Activated CD8-positive, alpha-beta T cell treated with anti-CD3 and anti-CD28 coated beads for 36 hours (primary cell): Measurements from ENCODE around the gene EBPL. TPM values are rescaled to one million over a fixed set of nuclear protein-coding genes. Genes with fewer than 3 reads are reported as not detected.

Source experiments
- ATAC-seq: fragments of 200-7000 bp; cut with Tn5 transposase; one replicate; pipeline ENCODE4 v1.10.0; 2021; ENCODE audit warnings: mild to moderate bottlenecking, moderate library complexity
- CTCF ChIA-PET: fragments of 350-600 bp; sonication (Branson Sonifier 250); formaldehyde crosslinking; loops from one replicate; lab custom pipeline; 2021; ENCODE audit warnings: antibody characterized with exemption; lab: Charles Lee
- POLR2A ChIA-PET: fragments of 350-600 bp; sonication (Branson Sonifier 250); formaldehyde crosslinking; loops from one replicate; lab custom pipeline; 2021; ENCODE audit warnings: antibody characterized with exemption; lab: Charles Lee
- DNase-seq: peaks from one replicate; pipeline ENCODE4 v3.0.0-alpha.2; 2020
- H3K27ac Mint-ChIP-seq: one replicate; pipeline ENCODE4 v1.8.0; 2021; ENCODE audit warnings: mild to moderate bottlenecking, mixed read lengths
- H3K27me3 Mint-ChIP-seq: one replicate; pipeline ENCODE4 v1.8.0; 2021; ENCODE audit warnings: mixed read lengths
- H3K36me3 Mint-ChIP-seq: one replicate; pipeline ENCODE4 v1.8.0; 2021; ENCODE audit warnings: low read depth, mixed read lengths
- H3K4me1 Mint-ChIP-seq: one replicate; pipeline ENCODE4 v1.8.0; 2021; ENCODE audit warnings: low read depth, mixed read lengths
- H3K4me3 Mint-ChIP-seq: one replicate; pipeline ENCODE4 v1.8.0; 2021; ENCODE audit warnings: mild to moderate bottlenecking, moderate library complexity, mixed read lengths
- H3K9me3 Mint-ChIP-seq: one replicate; pipeline ENCODE4 v1.8.0; 2021; ENCODE audit warnings: mixed read lengths
- CTCF ChIP-seq: fragments of 200-600 bp; IDR thresholded peaks from one replicate; pipeline ENCODE4 v1.8.0; 2022; ENCODE audit warnings: antibody characterized with exemption, mild to moderate bottlenecking
- intact Hi-C: fragments of 100-400 bp; cut with micrococcal nuclease; formaldehyde crosslinking; loops from one replicate; pipeline ENCODE4 v1.10.0; 2022
- total RNA-seq, 2 experiments: library from RNA; stranded (reverse); gene quantifications; one replicate each; pipeline ENCODE4 v1.2.3, GENCODE V29; 2021

The EBPL gene
- total RNA-seq, 2 experiments from 2014 or later = 35.6 to 37.8 TPM

GRCh38 chr13:49690133-49690994, 922 bp downstream of the EBPL start:
- CTCF ChIA-PET = interaction anchor here (1.4 to 1.9 kb wide), 2 partner anchors 20 to 246 kb away, joined by 5 to 7 read pairs; partner anchors contain the start of gene SPRYD7
- Mint-ChIP-seq H3K27ac (peak overlapping the region; percentile 53), H3K9me3 (no peaks in the 10 kb centered on the region), H3K4me1 (peaks cover 21% of the 10 kb centered on the region), H3K4me3 (peak overlapping the region; percentile 83), H3K36me3 (peaks cover 12% of the 10 kb centered on the region), H3K27me3 (no peaks in the 10 kb centered on the region)
- ATAC-seq (peak; percentile 17), DNase-seq (peak; percentile 21)
- intact Hi-C loops = no loop called here
- POLR2A ChIA-PET = interaction anchor here (1.2 kb wide), 1 partner anchor 103 kb away, joined by 7 read pairs; the partner anchor contains the start of gene KPNA3
- TF ChIP-seq CTCF = no peak

- peaks cover 18% of the 10 kb centered on the region for H3K4me1 Mint-ChIP-seq
- ATAC-seq (peak; percentile 75), DNase-seq (peak; percentile 15)
- POLR2A ChIA-PET = no interaction called here
- intact Hi-C loops = no loop called here
- no peak overlapping the region for H3K4me3 Mint-ChIP-seq
- H3K36me3 Mint-ChIP-seq = peaks cover 13% of the 10 kb centered on the region
- H3K27ac Mint-ChIP-seq = no peak overlapping the region
- CTCF ChIA-PET = no interaction called here
- no peak for TF ChIP-seq CTCF
- H3K9me3 Mint-ChIP-seq = no peaks in the 10 kb centered on the region
- H3K27me3 Mint-ChIP-seq = no peaks in the 10 kb centered on the region
These were observed 7.8 kb downstream of the EBPL start for GRCh38 chr13:49683489-49683888.

- no peak for TF ChIP-seq CTCF
- peaks cover 14% of the 10 kb centered on the region for H3K36me3 Mint-ChIP-seq
- no peaks in the 10 kb centered on the region for H3K27me3 Mint-ChIP-seq
- no peaks in the 10 kb centered on the region for H3K9me3 Mint-ChIP-seq
- POLR2A ChIA-PET = no interaction called here
- CTCF ChIA-PET = no interaction called here
- no peak for ATAC-seq
- H3K27ac Mint-ChIP-seq = no peak overlapping the region
- intact Hi-C loops = no loop called here
- H3K4me1 Mint-ChIP-seq = peaks cover 13% of the 10 kb centered on the region
- H3K4me3 Mint-ChIP-seq = no peak overlapping the region
- no peak for DNase-seq
These were observed 9.3 kb downstream of the EBPL start for GRCh38 chr13:49681842-49682435.

- Mint-ChIP-seq H3K36me3 (peaks cover 13% of the 10 kb centered on the region), H3K4me3 (no peak overlapping the region), H3K4me1 (peaks cover 10% of the 10 kb centered on the region), H3K9me3 (no peaks in the 10 kb centered on the region), H3K27me3 (no peaks in the 10 kb centered on the region), H3K27ac (no peak overlapping the region)
- ChIA-PET POLR2A (no interaction called here), CTCF (interaction anchor here (1.1 to 1.6 kb wide), 2 partner anchors 9 to 50 kb away, joined by 3 to 5 read pairs; no protein-coding TSS in a partner anchor)
- intact Hi-C loops = no loop called here
- DNase-seq (peak; percentile 28), ATAC-seq (no peak)
- TF ChIP-seq CTCF = peak; percentile 18
These were observed 12.0 kb downstream of the EBPL start for GRCh38 chr13:49679246-49679645.
